ENCODE data around the gene ANXA3. TPM values are rescaled to one million over a fixed set of nuclear protein-coding genes. Genes with fewer than 3 reads are reported as not detected.

ANXA3 gene
- polyA plus RNA-seq, 3 donors = 0.31 to 0.64 (median 0.55) TPM

DNA sequence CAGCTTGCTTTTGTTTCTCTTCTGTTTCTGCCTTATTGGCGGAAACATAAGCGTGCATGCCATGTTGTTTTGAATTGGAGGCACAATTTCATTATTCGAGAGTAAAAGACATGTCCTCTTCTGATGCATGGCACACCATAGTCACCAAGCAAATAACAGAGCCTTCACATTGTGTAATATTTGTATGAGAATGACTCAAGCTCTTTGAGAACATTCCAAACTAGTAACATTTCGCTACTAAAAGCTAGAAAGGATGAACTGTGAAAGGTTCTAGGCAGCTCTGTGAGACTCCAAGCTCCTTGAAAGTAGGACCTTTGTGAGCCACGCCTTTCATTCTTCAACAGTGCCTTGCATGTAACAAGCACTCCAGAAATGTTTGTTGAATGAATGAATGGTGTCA lies 9.2 kb upstream of the ANXA3 start:
- peaks cover 0 to 11% (median 6%) of the 10 kb centered on the region in 7 donors for H3K9me3 Mint-ChIP-seq
- H3K36me3 Mint-ChIP-seq = no peaks in the 10 kb centered on the region
- no peaks in the 10 kb centered on the region for H3K36me3 ChIP-seq (replicated peaks in 1 of 2; ENCODE audit: control insufficient read depth in 1 of 2, insufficient read depth in 2 of 2, low read length in 2 of 2)
- H3K4me1 ChIP-seq (ENCODE audit: control insufficient read depth in 1 of 2, insufficient read depth in 2 of 2, low read length in 2 of 2) = no peaks in the 10 kb centered on the region
- H3K9me3 ChIP-seq (replicated peaks in 1 of 2; ENCODE audit: control insufficient read depth in 1 of 2, insufficient read depth in 1 of 2, low read length in 2 of 2) = no peaks in the 10 kb centered on the region
- no peak overlapping the region for H3K4me2 ChIP-seq (replicated peaks; ENCODE audit: extremely low read depth, low read length, poor library complexity, severe bottlenecking)
- no peak overlapping the region for H3K27ac ChIP-seq (ENCODE audit: low read depth in 1 of 2, low read length in 2 of 2)
- no peak overlapping the region for H3K4me3 Mint-ChIP-seq
- no peak overlapping the region for H2AFZ ChIP-seq (ENCODE audit: insufficient read depth, low read depth, low read length, poor library complexity, severe bottlenecking)
- H3K27ac Mint-ChIP-seq = no peak overlapping the region
- H3K4me1 Mint-ChIP-seq = no peaks in the 10 kb centered on the region
- H4K20me1 ChIP-seq (ENCODE audit: insufficient read depth, low read length) = no peaks in the 10 kb centered on the region
- H3K27me3 ChIP-seq (ENCODE audit: control insufficient read depth in 2 of 2, insufficient read depth in 2 of 2, low read length in 2 of 2) = no peaks in the 10 kb centered on the region
- TF ChIP-seq CTCF (IDR thresholded peaks at IDR 0.05) = no peak
- H3K27me3 Mint-ChIP-seq (ENCODE audit: low read depth in 3 of 3) = no peaks in the 10 kb centered on the region
- H3K79me2 ChIP-seq (ENCODE audit: insufficient read depth, low read length) = no peaks in the 10 kb centered on the region
- intact Hi-C loops (cut with micrococcal nuclease) = no loop called here
- WGBS (ENCODE audit: insufficient coverage) = 88% methylated on average over 1 of the region's 5 CpGs
- no peak overlapping the region for H3K9ac ChIP-seq (ENCODE audit: insufficient read depth, low read length, poor library complexity, severe bottlenecking)
- no peak overlapping the region for H3K4me3 ChIP-seq (replicated peaks in 1 of 3; ENCODE audit: low read depth in 2 of 3, low read length in 3 of 3)
- DNase-seq = no peak

DNA sequence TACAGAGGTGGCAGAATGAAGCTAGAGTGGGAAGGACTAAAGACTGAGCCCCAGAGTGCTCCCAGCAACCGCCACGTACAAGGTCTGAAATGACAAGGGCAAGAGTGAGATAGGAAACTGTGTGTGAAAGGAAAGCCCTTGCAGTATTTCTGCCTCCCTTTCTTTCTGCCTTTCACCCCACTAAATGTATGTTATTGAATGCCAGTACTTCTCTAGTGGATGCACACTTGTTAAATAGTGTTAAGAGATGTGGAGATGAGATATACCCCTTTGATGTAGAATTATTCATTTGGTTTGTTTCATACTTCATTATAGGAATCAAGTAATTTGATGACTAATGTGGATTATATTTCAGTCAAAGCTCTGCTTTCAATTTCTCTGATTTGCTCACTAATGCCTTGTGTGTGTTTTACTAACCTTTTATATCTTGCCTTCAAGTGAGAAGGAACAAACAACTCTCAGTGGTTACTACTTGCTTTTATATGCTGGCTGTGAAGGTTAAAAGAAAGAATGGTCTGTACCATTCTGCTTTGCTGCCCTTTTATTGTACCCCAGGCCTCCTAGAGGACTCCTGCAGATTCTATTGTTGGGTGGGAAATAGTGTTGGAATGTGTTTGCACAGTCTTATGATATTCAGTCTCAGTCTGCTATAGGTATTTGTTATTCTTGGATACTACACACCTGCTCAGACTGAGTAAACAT lies 8.0 kb upstream of the ANXA3 start:
- Mint-ChIP-seq H3K27me3 (ENCODE audit: low read depth in 3 of 3) (no peaks in the 10 kb centered on the region), H3K4me3 (no peak overlapping the region), H3K36me3 (no peaks in the 10 kb centered on the region), H3K27ac (no peak overlapping the region), H3K9me3 (peaks cover 3 to 17% (median 11%) of the 10 kb centered on the region in 7 donors), H3K4me1 (no peaks in the 10 kb centered on the region)
- DNase-seq = no peak
- H3K27me3 ChIP-seq (ENCODE audit: control insufficient read depth in 2 of 2, insufficient read depth in 2 of 2, low read length in 2 of 2) = no peaks in the 10 kb centered on the region
- no peak overlapping the region for H3K4me3 ChIP-seq (replicated peaks in 1 of 3; ENCODE audit: low read depth in 2 of 3, low read length in 3 of 3)
- H3K36me3 ChIP-seq (replicated peaks in 1 of 2; ENCODE audit: control insufficient read depth in 1 of 2, insufficient read depth in 2 of 2, low read length in 2 of 2) = no peaks in the 10 kb centered on the region
- no peaks in the 10 kb centered on the region for H3K79me2 ChIP-seq (ENCODE audit: insufficient read depth, low read length)
- no peaks in the 10 kb centered on the region for H3K9me3 ChIP-seq (replicated peaks in 1 of 2; ENCODE audit: control insufficient read depth in 1 of 2, insufficient read depth in 1 of 2, low read length in 2 of 2)
- no peaks in the 10 kb centered on the region for H4K20me1 ChIP-seq (ENCODE audit: insufficient read depth, low read length)
- WGBS (ENCODE audit: insufficient coverage) = no CpG with 5 or more reads among the region's 2 CpGs
- intact Hi-C loops (cut with micrococcal nuclease) = no loop called here
- no peaks in the 10 kb centered on the region for H3K4me1 ChIP-seq (ENCODE audit: control insufficient read depth in 1 of 2, insufficient read depth in 2 of 2, low read length in 2 of 2)
- no peak for TF ChIP-seq CTCF (IDR thresholded peaks at IDR 0.05)
- no peak overlapping the region for H3K9ac ChIP-seq (ENCODE audit: insufficient read depth, low read length, poor library complexity, severe bottlenecking)
- no peak overlapping the region for H2AFZ ChIP-seq (ENCODE audit: insufficient read depth, low read depth, low read length, poor library complexity, severe bottlenecking)
- no peak overlapping the region for H3K27ac ChIP-seq (ENCODE audit: low read depth in 1 of 2, low read length in 2 of 2)
- H3K4me2 ChIP-seq (replicated peaks; ENCODE audit: extremely low read depth, low read length, poor library complexity, severe bottlenecking) = no peak overlapping the region
